GM23248 (cell line): Measurements from ENCODE around the gene TLR2.

Source experiments
- EZH2 ChIP-seq: fragments of 200-600 bp; sonication (generic); IDR thresholded peaks from 2 replicates; pipeline ENCODE4 v1.6.1; 2018; ENCODE audit warnings: antibody characterized with exemption, mild to moderate bottlenecking; ENCODE audit not compliant: insufficient read depth, poor library complexity, severe bottlenecking
- EZH2phosphoT487 ChIP-seq: fragments of 200-600 bp; sonication (generic); IDR thresholded peaks from 2 replicates; pipeline ENCODE4 v1.6.1; 2018; ENCODE audit warnings: antibody characterized with exemption, moderate library complexity, mild to moderate bottlenecking, low read depth; ENCODE audit not compliant: insufficient read depth

- TF ChIP-seq EZH2 (no peak), EZH2phosphoT487 (no peak)
These were observed 61.6 kb downstream of the TLR2 start for GRCh38 chr4:153745651-153746050.
